GM19468 (cell line): ENCODE measurements around the gene CTSE.

ENCODE experiments used
- ATAC-seq: cut with Tn5 transposase; IDR thresholded peaks from one replicate; pipeline ENCODE4 v1.9.1; 2021; ENCODE audit warnings: mild to moderate bottlenecking, moderate library complexity, moderate number of reproducible peaks; ENCODE audit not compliant: unreplicated experiment; ENCODE audit errors: extremely low read depth

Gene CTSE

DNA sequence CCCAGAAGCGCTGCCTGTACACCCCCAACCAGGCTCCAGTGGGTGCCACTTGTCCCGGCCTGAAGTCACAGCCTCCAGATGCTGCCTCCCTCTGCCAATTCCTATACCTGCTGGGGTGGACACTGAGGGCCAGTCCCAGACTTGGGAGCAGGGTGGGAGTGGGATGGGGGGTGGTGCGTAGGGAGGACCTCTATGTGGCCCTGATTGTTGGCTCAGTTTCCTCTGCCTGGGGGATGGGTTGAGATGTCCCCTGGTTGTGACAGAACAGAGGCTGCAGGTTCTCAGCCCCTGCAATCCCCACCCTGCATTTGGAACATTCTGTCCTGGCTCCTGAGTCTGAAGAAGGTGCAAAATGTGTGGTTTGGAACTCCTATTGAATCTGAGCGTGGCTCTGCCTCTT lies 47.7 kb downstream of the CTSE start:
- ATAC-seq: no peak

DNA sequence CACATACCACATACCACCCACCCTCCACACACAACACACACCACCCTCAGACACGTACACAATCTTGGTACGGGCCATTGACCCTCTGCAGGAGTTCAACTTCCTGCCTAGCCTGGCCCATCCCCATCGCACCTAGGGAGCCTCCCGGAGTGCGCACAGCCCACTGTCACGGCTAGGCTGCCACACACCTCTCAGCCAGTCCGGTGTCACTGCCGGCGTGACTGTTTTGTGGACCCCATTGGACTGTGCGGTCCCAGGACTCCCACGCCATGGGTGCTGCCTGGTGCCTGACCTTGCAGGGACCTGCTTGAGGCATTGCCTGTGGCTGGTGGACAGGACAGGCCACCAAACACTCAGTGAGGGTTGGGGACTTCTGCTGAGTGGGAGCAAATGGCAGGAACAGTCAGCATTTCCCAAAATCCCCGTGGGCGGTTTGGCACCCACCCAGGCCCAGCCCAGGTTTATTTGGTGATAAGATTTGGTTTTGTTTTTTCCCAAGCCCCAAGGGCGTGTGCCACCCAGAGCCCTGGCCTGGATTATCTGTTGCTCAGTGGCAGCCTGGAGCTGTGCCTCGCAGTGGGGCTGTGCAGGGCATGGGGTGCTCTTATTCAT lies 48.2 kb downstream of the CTSE start:
- no peak for ATAC-seq

- ATAC-seq: no peak
Measured at GRCh38 chr1:205974712-205975111, 49.0 kb downstream of the CTSE start.

GRCh38 chr1:205973377-205974232 lies 50.1 kb downstream of the CTSE start:
- no peak for ATAC-seq

GRCh38 chr1:205972491-205973168 lies 51.1 kb downstream of the CTSE start:
- ATAC-seq: no peak

DNA sequence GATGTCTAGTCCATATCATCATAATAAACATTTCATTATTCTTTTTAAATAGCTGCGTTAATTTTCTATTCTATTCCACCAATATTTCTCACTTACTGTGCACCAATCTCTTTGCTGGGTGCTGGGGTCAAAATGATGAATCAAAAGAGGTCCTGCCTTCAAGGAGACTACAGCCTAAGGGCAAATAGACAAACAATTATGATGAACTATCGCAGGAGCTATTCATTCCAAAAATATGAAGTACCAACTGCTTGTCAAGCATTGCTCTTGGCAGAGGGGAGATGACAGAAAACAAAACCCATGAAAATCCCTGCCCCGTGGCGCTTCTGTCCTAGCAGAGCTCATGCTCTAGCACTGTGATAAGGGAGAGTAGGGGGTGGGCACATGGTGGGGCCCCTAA lies 51.6 kb downstream of the CTSE start:
- ATAC-seq: no peak

- ATAC-seq: no peak
Measured at GRCh38 chr1:205971082-205971481, 52.6 kb downstream of the CTSE start.

GRCh38 chr1:205970486-205970885 lies 53.2 kb downstream of the CTSE start:
- ATAC-seq: no peak

GRCh38 chr1:205969229-205969628 lies 54.5 kb downstream of the CTSE start:
- ATAC-seq: no peak

GRCh38 chr1:205967554-205968335 lies 56.0 kb downstream of the CTSE start:
- no peak for ATAC-seq

GRCh38 chr1:205965036-205965884 lies 58.4 kb downstream of the CTSE start:
- no peak for ATAC-seq

DNA sequence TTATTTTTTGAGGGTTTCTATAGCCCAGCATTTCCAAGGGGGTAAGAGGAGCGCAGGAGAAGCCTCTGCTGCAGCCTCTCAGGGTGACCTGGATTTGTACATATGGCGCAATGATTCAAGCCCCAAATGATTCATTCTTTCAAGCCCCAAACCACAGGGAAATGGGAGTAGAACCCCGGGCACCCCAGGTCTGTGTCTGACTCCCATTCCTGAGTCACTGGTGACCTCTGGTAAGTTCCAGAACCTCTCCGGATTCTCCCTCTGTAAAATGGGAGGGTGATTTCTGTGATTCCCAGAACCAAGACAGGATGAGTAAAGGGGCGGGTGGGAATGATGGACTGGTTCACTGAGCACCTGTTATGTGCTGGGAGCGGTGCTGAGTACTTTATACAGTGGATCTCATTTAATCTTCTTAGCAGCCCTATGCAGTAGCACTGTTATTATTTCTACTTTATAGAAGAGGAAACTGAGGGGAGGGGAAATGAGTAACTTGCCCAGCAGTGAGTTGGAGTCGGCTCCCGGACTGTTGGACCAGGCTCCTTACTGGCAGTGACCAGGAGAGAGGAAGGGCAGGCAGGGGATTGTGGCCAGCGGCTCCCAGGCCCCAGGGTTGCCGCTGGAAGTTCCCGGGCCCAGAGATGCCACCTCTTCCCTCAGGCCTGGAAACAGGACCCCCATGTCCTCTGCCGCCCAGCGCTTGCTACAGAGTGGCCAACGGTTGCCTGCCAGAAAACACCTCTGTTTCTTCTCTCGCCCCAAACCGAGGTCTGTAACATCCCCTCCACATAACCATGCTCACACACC lies 60.1 kb downstream of the CTSE start:
- no peak for ATAC-seq

DNA sequence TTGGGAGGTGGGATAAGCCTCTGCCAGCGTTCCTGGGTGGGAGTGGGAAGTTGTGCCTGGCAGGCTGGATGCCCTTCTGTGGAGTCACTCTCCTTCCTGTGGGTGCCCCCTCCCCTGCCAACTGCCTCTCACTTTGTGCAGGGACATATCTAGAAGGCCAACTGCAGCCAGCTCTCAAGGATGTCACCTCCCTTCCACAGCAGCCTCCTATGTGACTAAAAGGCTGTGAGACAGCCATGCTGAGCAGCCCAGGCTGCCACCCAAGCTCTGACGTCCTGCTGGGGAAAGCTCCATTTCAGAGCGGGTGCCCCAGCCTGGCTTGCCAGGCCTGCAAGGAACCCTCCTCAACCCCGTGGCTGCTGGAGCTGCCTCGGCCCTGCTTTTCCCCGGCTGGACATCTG lies 60.9 kb downstream of the CTSE start:
- no peak for ATAC-seq

DNA sequence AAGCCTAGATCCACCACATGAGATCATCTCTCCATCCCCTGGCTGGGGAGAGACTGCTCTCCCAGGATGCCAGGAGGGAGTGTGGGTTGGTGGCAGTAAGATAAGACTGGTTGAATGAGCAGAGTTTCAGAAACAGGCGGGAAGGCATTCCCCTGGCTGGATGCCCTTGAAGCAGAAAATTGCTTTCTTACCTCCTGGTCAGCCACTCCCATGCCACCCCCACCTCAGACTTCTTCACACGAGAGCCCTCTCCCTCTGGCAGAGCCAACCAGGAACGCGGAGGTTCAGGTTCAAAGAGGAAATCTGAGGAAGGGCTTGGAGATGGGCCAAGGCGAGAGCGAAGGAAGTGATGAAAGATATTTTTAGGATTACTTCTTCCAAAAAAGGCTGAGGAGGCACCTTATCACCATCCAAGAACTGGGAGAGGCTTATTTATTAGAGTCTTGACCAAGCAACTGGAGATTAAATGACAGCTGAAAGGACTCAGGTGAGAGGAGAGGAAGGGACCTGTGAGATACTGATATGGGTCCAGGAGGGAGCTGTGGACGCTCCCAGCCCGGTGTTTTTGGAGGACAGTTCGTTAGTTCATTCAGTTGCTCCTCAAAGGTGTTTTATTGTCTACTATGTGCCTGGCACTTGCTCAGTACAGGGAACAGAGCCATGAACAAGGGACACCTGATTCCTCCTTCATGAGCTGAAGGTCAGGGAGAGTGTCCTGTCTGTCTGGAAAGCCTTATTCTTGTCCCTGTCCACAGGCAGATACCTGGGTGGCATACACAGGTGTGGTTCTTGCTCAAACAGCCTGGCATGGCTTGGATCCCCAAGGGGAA lies 61.5 kb downstream of the CTSE start:
- no peak for ATAC-seq

DNA sequence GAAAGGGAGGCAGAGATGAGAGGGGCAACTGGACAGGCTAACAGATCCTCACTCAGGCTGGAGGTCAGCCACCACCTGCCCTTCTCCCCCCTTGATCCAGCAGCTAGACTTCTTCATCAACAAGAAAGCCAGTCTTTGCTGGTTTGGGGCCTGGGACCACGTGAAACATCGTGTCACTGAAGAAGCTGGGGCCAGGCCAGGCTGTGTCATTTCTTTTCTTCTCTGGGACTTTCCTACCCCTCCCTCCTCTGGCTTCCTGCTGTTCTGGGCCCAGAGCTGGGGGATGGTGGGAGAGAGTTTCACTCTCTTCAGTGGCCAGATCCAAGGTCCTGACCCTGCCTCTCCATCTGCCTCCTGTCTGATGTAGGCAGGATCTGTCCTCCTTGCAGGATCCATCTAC lies 62.3 kb downstream of the CTSE start:
- no peak for ATAC-seq

DNA sequence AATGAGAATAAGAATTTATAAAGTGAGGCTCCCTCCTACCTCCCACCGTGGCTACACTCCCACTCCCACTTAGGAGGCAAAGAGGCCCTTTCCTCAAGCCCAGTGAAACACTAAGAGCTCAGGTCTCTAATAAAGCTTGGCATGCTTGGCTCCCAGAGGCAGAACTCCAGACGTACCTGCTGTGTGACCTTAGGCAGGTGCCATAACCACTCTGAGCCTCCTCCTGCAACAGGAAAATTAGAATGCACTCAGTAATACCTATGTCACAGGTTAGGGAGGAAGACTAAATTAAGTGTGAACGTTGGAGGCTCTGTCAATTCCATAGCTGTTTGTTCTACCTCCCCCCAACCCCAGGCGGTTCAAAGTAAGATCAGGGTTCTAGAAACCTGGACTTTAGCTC lies 63.9 kb downstream of the CTSE start:
- ATAC-seq: no peak
